K562 (cell line): ENCODE results near the gene RFX3. TPM values are rescaled to one million over a fixed set of nuclear protein-coding genes. Genes with fewer than 3 reads are reported as not detected.

Experiments used
- ATAC-seq: fragments of 200-7000 bp; cut with Tn5 transposase; 3 replicates; pipeline ENCODE4 v1.9.1; 2020; ENCODE audit warnings: moderate library complexity
- BruUV-seq: library from RNA; stranded (reverse); fragments of 400-500 nt; replicated peaks from 2 replicates; lab custom pipeline; 2021; lab: Mats Ljungman, UMichigan
- CTCF ChIA-PET: fragments of 300-600 bp; formaldehyde crosslinking; extraction: SDS; loops from one replicate; lab custom pipeline; 2021; ENCODE audit warnings: low intra/inter-chr PET ratio; lab: Yijun Ruan, JAX
- POLR2A ChIA-PET: fragments of 300-600, 350-650 bp; sonication (Branson Sonifier 250); formaldehyde crosslinking; extraction: SDS; loops from one replicate; lab custom pipeline; 2021; ENCODE audit warnings: antibody characterized with exemption, inconsistent platforms; lab: Yijun Ruan, JAX
- DNase-seq, 4 experiments: peaks; one replicate each; pipeline versions ENCODE4 v3.0.0 to v3.0.0-alpha.2; 2011 to 2018; ENCODE audit warnings: low spot score in 3 of 4, mixed read lengths in 3 of 4; ENCODE audit errors: extremely low read depth in 1 of 4
- FAIRE-seq: peaks from 2 replicates; lab custom pipeline; 2011; peaks lifted over from hg19 to GRCh38; lab: Jason Lieb, UNC
- H2AFZ ChIP-seq: 2 replicates; pipeline ENCODE4 v1.6.0; 2011; ENCODE audit warnings: low read depth, low read length, control low read depth, inconsistent platforms
- H3K27ac ChIP-seq: fragments of 200-600 bp; 3 replicates; pipeline ENCODE4 v1.8.0; 2011; ENCODE audit warnings: low read depth, mild to moderate bottlenecking, control low read depth, inconsistent platforms, low read length, moderate library complexity, mixed read lengths; ENCODE audit errors: extremely low read depth
- H3K27me3 ChIP-seq, 2 experiments: fragments of 300-600 bp in 1 of 2; 2 replicates in 1 of 2; 3 replicates in 1 of 2; pipeline versions ENCODE4 v1.6.0 to v1.8.0; 2011; ENCODE audit warnings: inconsistent platforms in 2 of 2, low read length in 2 of 2, mild to moderate bottlenecking in 1 of 2, mixed read lengths in 1 of 2, moderate library complexity in 1 of 2; ENCODE audit not compliant: control insufficient read depth in 2 of 2, insufficient read depth in 2 of 2
- H3K36me3 ChIP-seq: fragments of 300-600 bp; 3 replicates; pipeline ENCODE4 v1.8.0; 2011; ENCODE audit warnings: mild to moderate bottlenecking, low read length, inconsistent platforms; ENCODE audit not compliant: control insufficient read depth, insufficient read depth
- H3K4me1 ChIP-seq, 2 experiments: fragments of 200-600 bp in 1 of 2; replicated peaks in 1 of 2; 2 replicates in 1 of 2; 3 replicates in 1 of 2; pipeline versions ENCODE4 v1.5.1 to v1.8.0; 2011; ENCODE audit warnings: inconsistent platforms in 2 of 2, low read length in 2 of 2, mild to moderate bottlenecking in 1 of 2, mixed read lengths in 1 of 2, moderate library complexity in 1 of 2; ENCODE audit not compliant: control insufficient read depth in 2 of 2, insufficient read depth in 2 of 2
- H3K4me2 ChIP-seq: 2 replicates; pipeline ENCODE4 v1.6.1; 2011; ENCODE audit warnings: low read length, control low read depth, inconsistent platforms, mixed read lengths; ENCODE audit not compliant: insufficient read depth
- H3K4me3 ChIP-seq: fragments of 200-600 bp; sonication (generic), shearing (Covaris generic); 2 replicates; pipeline ENCODE4 v1.5.1; 2016; ENCODE audit warnings: control low read depth, inconsistent platforms
- H3K79me2 ChIP-seq: fragments of 200-600 bp; 3 replicates; pipeline ENCODE4 v1.8.0; 2011; ENCODE audit warnings: low read length, inconsistent platforms; ENCODE audit not compliant: control insufficient read depth, insufficient read depth
- H3K9ac ChIP-seq, 2 experiments: 2 replicates each; pipeline versions ENCODE4 v1.6.0 to v1.6.1; 2011; ENCODE audit warnings: low read depth in 2 of 2, low read length in 2 of 2, control low read depth in 1 of 2, inconsistent platforms in 1 of 2, mild to moderate bottlenecking in 1 of 2, mixed read lengths in 1 of 2; ENCODE audit not compliant: insufficient read depth in 1 of 2
- H3K9me1 ChIP-seq: one replicate; pipeline ENCODE4 v1.6.0; 2011; ENCODE audit warnings: inconsistent platforms, mild to moderate bottlenecking, low read length, moderate library complexity; ENCODE audit not compliant: control insufficient read depth, insufficient read depth
- H3K9me3 ChIP-seq: replicated peaks from 2 replicates; pipeline ENCODE4 v1.5.1; 2011; ENCODE audit warnings: low read depth, low read length, inconsistent platforms; ENCODE audit not compliant: control insufficient read depth, insufficient read depth
- H4K20me1 ChIP-seq: replicated peaks from 2 replicates; pipeline ENCODE4 v1.6.1; 2011; ENCODE audit warnings: low read length, inconsistent platforms, mixed read lengths; ENCODE audit not compliant: control insufficient read depth, insufficient read depth
- AFF1 ChIP-seq, 2 experiments: fragments of 450-650 bp; IDR thresholded peaks; 2 replicates each; pipeline ENCODE4 v1.6.1; 2018; ENCODE audit warnings: mild to moderate bottlenecking in 2 of 2, low read depth in 1 of 2; ENCODE audit not compliant: partially characterized antibody in 2 of 2
- MCM2 ChIP-seq: fragments of 450-650 bp; IDR thresholded peaks from 2 replicates; pipeline ENCODE4 v1.6.1; 2017; ENCODE audit warnings: low read depth, mild to moderate bottlenecking
- NR2C2 ChIP-seq, 2 experiments: fragments of 200-800 bp in 1 of 2; sonication (Bioruptor generic) in 1 of 2; sonication (generic) in 1 of 2; formaldehyde crosslinking in 1 of 2; IDR thresholded peaks; 2 replicates each; pipeline versions ENCODE4 v1.6.1 to v1.8.0; 2016 to 2022; ENCODE audit warnings: mild to moderate bottlenecking in 1 of 2, missing compliant biosample characterization in 1 of 2, missing genetic modification characterization in 1 of 2, missing genetic modification reagents in 1 of 2
- NR3C1 ChIP-seq: sonication (generic); formaldehyde crosslinking; IDR thresholded peaks from 2 replicates; pipeline ENCODE4 v1.8.1; 2022; ENCODE audit warnings: missing genetic modification reagents
- RREB1 ChIP-seq: fragments of 250-450 bp; sonication (Bioruptor Pico); IDR thresholded peaks from 2 replicates; pipeline ENCODE4 v1.4.0; 2020
- STAT6 ChIP-seq: sonication (generic); formaldehyde crosslinking; IDR thresholded peaks from 2 replicates; pipeline ENCODE4 v1.8.1; 2023; ENCODE audit warnings: mild to moderate bottlenecking, missing genetic modification reagents
- TCF15 ChIP-seq: fragments of 250-450 bp; sonication (Bioruptor Pico); IDR thresholded peaks from 2 replicates; pipeline ENCODE4 v1.8.0; 2022; ENCODE audit warnings: moderate library complexity, mild to moderate bottlenecking, inconsistent platforms
- ZNF766 ChIP-seq: fragments of 200-800 bp; sonication (Bioruptor generic); conservative IDR thresholded peaks from 2 replicates; pipeline ENCODE4 v1.6.1; 2016; ENCODE audit warnings: missing genetic modification characterization, missing compliant biosample characterization
- ZSCAN29 ChIP-seq: fragments of 450-650 bp; IDR thresholded peaks from 2 replicates; pipeline ENCODE4 v1.6.1; 2017
- WGBS: fragments of 100-300 bp; shearing (Covaris generic); methylation state at CpG from one replicate; pipeline ENCODE4 v1.1.6; 2016; ENCODE audit warnings: low coverage, mixed read lengths; ENCODE audit not compliant: insufficient coverage; ENCODE audit errors: missing lambda C conversion rate; 5-methylcytosine and 5-hydroxymethylcytosine counted together
- in situ Hi-C: fragments of 300-500 bp; cut with MboI; formaldehyde crosslinking; loops from 4 replicates; pipeline ENCODE4 v1.15.0; 2018; ENCODE audit warnings: inconsistent platforms, mixed read lengths
- intact Hi-C: fragments of 100-400 bp; cut with micrococcal nuclease; formaldehyde crosslinking; loops from 2 replicates; pipeline ENCODE4 v1.14.2; 2022
- polyA plus RNA-seq, 8 experiments: library from polyadenylated mRNA; depleted of rRNA in 4 of 8; stranded (reverse) in 5 of 8; unstranded in 3 of 8; fragments of >200 nt; fragmentation: Nextera tagmentation in 2 of 8; fragmentation: Illumina TruSeq in 1 of 8; extraction: Ambion mirVana in 2 of 8; extraction: Trizol in 1 of 8; gene quantifications; 2 replicates each; pipeline versions ENCODE4 v1.2.1 to v1.2.3, GENCODE V29; 2011 to 2014; ENCODE audit warnings: inconsistent platforms in 1 of 8, missing spikeins in 1 of 8
- total RNA-seq, 7 experiments: library from RNA; depleted of rRNA in 6 of 7; stranded (reverse); fragments of >200 nt in 6 of 7; fragmentation: Illumina TruSeq in 2 of 7; extraction: Trizol in 2 of 7; gene quantifications; 2 replicates each; pipeline versions ENCODE4 v1.2.1 to v1.2.3, GENCODE V29; 2011 to 2021; ENCODE audit warnings: low replicate concordance in 1 of 7

RFX3 gene
- total and polyA plus RNA-seq, 9 of the 15 experiments (the other 6 are each of a cell fraction or from before 2014, with no cell fraction given), result 0.86 to 4.9 (median 2.0) TPM

- 17% methylated on average over 1 of the region's 1 CpG for WGBS
- H3K9ac ChIP-seq, result no peak overlapping the region
- in situ Hi-C loops (no loop called here), intact Hi-C loops (no loop called here)
- H3K9me3 ChIP-seq, result no peaks in the 10 kb centered on the region
- no peaks in the 10 kb centered on the region for H3K36me3 ChIP-seq
- H3K4me2 ChIP-seq, result no peak overlapping the region
- ChIA-PET POLR2A (no interaction called here), CTCF (no interaction called here)
- no peak for ATAC-seq
- no peak for FAIRE-seq
- H4K20me1 ChIP-seq, result no peaks in the 10 kb centered on the region
- no peaks in the 10 kb centered on the region for H3K9me1 ChIP-seq
- H3K4me1 ChIP-seq, result no peaks in the 10 kb centered on the region
- no peaks in the 10 kb centered on the region for H3K27me3 ChIP-seq
- BruUV-seq, result no TSS peak
- no peak overlapping the region for H2AFZ ChIP-seq
- DNase-seq, result no peak
- H3K4me3 ChIP-seq, result no peak overlapping the region
- no peaks in the 10 kb centered on the region for H3K79me2 ChIP-seq
- H3K27ac ChIP-seq, result no peak overlapping the region
- TF ChIP-seq MCM2 (no peak), ZSCAN29 (no peak), NR2C2 (CRISPR knock-in tag; IDR thresholded peaks at IDR 0.05) (no peak), NR2C2 (tag; IDR thresholded peaks at IDR 0.05) (no peak), RREB1 (CRISPR knock-in tag) (no peak), ZNF766 (no peak), AFF1 (IDR thresholded peaks at IDR 0.05; ENCODE audit: low read depth in 1 of 2, partially characterized antibody in 2 of 2) (no peak), NR3C1 (no peak), TCF15 (CRISPR knock-in tag) (no peak), STAT6 (CRISPR knock-in tag) (no peak)
Measured at GRCh38 chr9:3447143-3447542, 78.7 kb downstream of the RFX3 start.
